A549 (cell line): Measurements from ENCODE around the gene DUSP11. TPM values are rescaled to one million over a fixed set of nuclear protein-coding genes. Genes with fewer than 3 reads are reported as not detected.

Experiments used
- ATAC-seq, 2 experiments: fragments of 200-7000 bp in 1 of 2; fragments of >200 bp in 1 of 2; cut with Nextera tagmentation in 1 of 2; cut with Tn5 transposase in 1 of 2; 3 replicates each; pipeline versions ENCODE4 v1.8.0 to v1.9.1; 2018 to 2020; ENCODE audit warnings: mild to moderate bottlenecking in 1 of 2, moderate library complexity in 1 of 2
- CTCF ChIA-PET: fragments of 300-600 bp; sonication (Branson Sonifier 250); formaldehyde crosslinking; extraction: SDS; loops from one replicate; lab custom pipeline; 2021; ENCODE audit warnings: antibody characterized with exemption, inconsistent platforms; lab: Yijun Ruan, JAX
- POLR2A ChIA-PET: fragments of 350-600 bp; formaldehyde crosslinking; extraction: SDS; loops from one replicate; lab custom pipeline; 2021; ENCODE audit warnings: antibody characterized with exemption, inconsistent platforms; lab: Yijun Ruan, JAX
- DNase-seq, 2 experiments: peaks; one replicate each; pipeline versions ENCODE4 v3.0.0 to v3.0.0-alpha.2; 2011 to 2016; ENCODE audit warnings: low read depth in 1 of 2, low spot score in 1 of 2
- FAIRE-seq: peaks from 2 replicates; lab custom pipeline; 2011; peaks lifted over from hg19 to GRCh38; lab: Jason Lieb, UNC
- H3K27ac ChIP-seq, 2 experiments: fragments of >200 bp; sonication (Bioruptor Twin); formaldehyde crosslinking; 3 replicates each; pipeline ENCODE4 v1.5.1; 2016 to 2017
- H3K4me1 ChIP-seq: fragments of >200 bp; sonication (Bioruptor Twin); formaldehyde crosslinking; 3 replicates; pipeline ENCODE4 v1.6.1; 2016
- H3K4me2 ChIP-seq: fragments of >200 bp; sonication (Bioruptor Twin); formaldehyde crosslinking; 3 replicates; pipeline ENCODE4 v1.6.1; 2016
- H3K4me3 ChIP-seq: fragments of >200 bp; sonication (Bioruptor Twin); formaldehyde crosslinking; 3 replicates; pipeline ENCODE4 v1.5.1; 2016
- H3K9me3 ChIP-seq: fragments of >200 bp; sonication (Bioruptor Twin); formaldehyde crosslinking; 3 replicates; pipeline ENCODE4 v1.6.1; 2016
- BHLHE40 ChIP-seq: IDR thresholded peaks from 2 replicates; pipeline ENCODE4 v1.6.1; 2012; ENCODE audit warnings: low read depth, low read length, inconsistent platforms
- EP300 ChIP-seq, 2 experiments: fragments of >200 bp; sonication (Bioruptor Twin); formaldehyde crosslinking; IDR thresholded peaks; 2 replicates in 1 of 2; 3 replicates in 1 of 2; pipeline ENCODE4 v1.6.1; 2016 to 2017
- FOSB ChIP-seq: fragments of 250-450 bp; sonication (Bioruptor Pico); IDR thresholded peaks from 2 replicates; pipeline ENCODE4 v1.5.0; 2020; ENCODE audit warnings: mild to moderate bottlenecking, moderate library complexity
- FOXS1 ChIP-seq: fragments of 250-450 bp; sonication (Bioruptor Pico); IDR thresholded peaks from 2 replicates; pipeline ENCODE4 v1.5.0; 2020; ENCODE audit warnings: mild to moderate bottlenecking, moderate library complexity
- GATA3 ChIP-seq: IDR thresholded peaks from 2 replicates; pipeline ENCODE4 v1.6.1; 2012; ENCODE audit warnings: borderline replicate concordance
- HOXA7 ChIP-seq: fragments of 250-450 bp; sonication (Bioruptor Pico); IDR thresholded peaks from 2 replicates; pipeline ENCODE4 v1.5.0; 2020; ENCODE audit warnings: mild to moderate bottlenecking, moderate library complexity
- HOXB5 ChIP-seq: fragments of 250-450 bp; sonication (Bioruptor Pico); IDR thresholded peaks from 2 replicates; pipeline ENCODE4 v1.5.0; 2020; ENCODE audit warnings: mild to moderate bottlenecking, moderate library complexity
- JUNB ChIP-seq: fragments of >200 bp; sonication (Bioruptor Twin); formaldehyde crosslinking; IDR thresholded peaks from 2 replicates; pipeline ENCODE4 v1.6.1; 2016
- KDM5A ChIP-seq: fragments of 200-600 bp; sonication (generic); IDR thresholded peaks from 2 replicates; pipeline ENCODE4 v1.6.1; 2016; ENCODE audit warnings: antibody characterized with exemption, mild to moderate bottlenecking
- MAFK ChIP-seq: fragments of 450-650 bp; IDR thresholded peaks from 2 replicates; pipeline ENCODE4 v1.6.1; 2014; ENCODE audit not compliant: partially characterized antibody
- MAX ChIP-seq: IDR thresholded peaks from 2 replicates; pipeline ENCODE4 v1.6.1; 2012
- NFE2L2 ChIP-seq: fragments of 150-350 bp; conservative IDR thresholded peaks from 2 replicates; pipeline ENCODE4 v1.6.1; 2014; ENCODE audit warnings: low read length
- NPAS2 ChIP-seq: fragments of 250-450 bp; sonication (Bioruptor Pico); IDR thresholded peaks from 2 replicates; pipeline ENCODE4 v1.8.0; 2022; ENCODE audit warnings: mild to moderate bottlenecking, moderate library complexity, borderline replicate concordance
- POLR2A ChIP-seq: IDR thresholded peaks from 2 replicates; pipeline ENCODE4 v1.6.1; 2012; ENCODE audit warnings: mild to moderate bottlenecking, low read length
- POLR2AphosphoS2 ChIP-seq: conservative IDR thresholded peaks from 2 replicates; pipeline ENCODE4 v1.6.1; 2012; ENCODE audit warnings: low read length, improper control_type of control experiment, inconsistent platforms
- RAD21 ChIP-seq, 2 experiments: fragments of >200 bp in 1 of 2; sonication (Bioruptor Twin) in 1 of 2; formaldehyde crosslinking in 1 of 2; IDR thresholded peaks in 1 of 2; conservative IDR thresholded peaks in 1 of 2; 2 replicates in 1 of 2; 3 replicates in 1 of 2; pipeline ENCODE4 v1.6.1; 2012 to 2018; ENCODE audit warnings: inconsistent platforms in 1 of 2
- RNF2 ChIP-seq: fragments of 200-600 bp; sonication (generic); IDR thresholded peaks from 2 replicates; pipeline ENCODE4 v1.6.1; 2016; ENCODE audit warnings: low read depth, mild to moderate bottlenecking, antibody characterized with exemption, moderate library complexity, borderline replicate concordance
- ZC3H11A ChIP-seq: fragments of 450-650 bp; IDR thresholded peaks from 2 replicates; pipeline ENCODE4 v1.6.1; 2014; ENCODE audit warnings: antibody characterized with exemption, mild to moderate bottlenecking
- ZFP36 ChIP-seq: fragments of 450-650 bp; IDR thresholded peaks from 2 replicates; pipeline ENCODE4 v1.6.1; 2014; ENCODE audit warnings: borderline replicate concordance; ENCODE audit not compliant: partially characterized antibody
- ZNF302 ChIP-seq: fragments of 250-450 bp; sonication (Bioruptor Pico); IDR thresholded peaks from 2 replicates; pipeline ENCODE4 v1.9.0; 2021; ENCODE audit warnings: inconsistent platforms, mild to moderate bottlenecking, moderate library complexity
- WGBS: methylation state at CpG from one replicate; pipeline ENCODE4 v1.1.6; 2017; ENCODE audit errors: missing lambda C conversion rate; 5-methylcytosine and 5-hydroxymethylcytosine counted together
- polyA plus RNA-seq, 4 experiments: library from polyadenylated mRNA; depleted of rRNA in 3 of 4; stranded (reverse); fragments of >200 nt; fragmentation: RNase III in 1 of 4; extraction: RNeasy Plus Mini Kit Qiagen cat#74134 plus additional on column Dnase treatment in 1 of 4; gene quantifications; 2 replicates in 3 of 4; 3 replicates in 1 of 4; pipeline ENCODE4 v1.2.3, GENCODE V29; 2011 to 2017
- TF ChIP-seq, protein P1 (sequence below): fragments of 450-650 bp; IDR thresholded peaks from 2 replicates; pipeline ENCODE4 v1.6.1; 2014; ENCODE audit warnings: antibody characterized with exemption
- TF ChIP-seq, protein P2 (sequence below): fragments of >200 bp; sonication (Bioruptor Twin); formaldehyde crosslinking; IDR thresholded peaks from 3 replicates; pipeline ENCODE4 v1.5.1; 2016
- TF ChIP-seq, protein P3 (sequence below): fragments of 250-450 bp; sonication (Bioruptor Pico); IDR thresholded peaks from 2 replicates; pipeline ENCODE4 v1.5.0; 2020; ENCODE audit warnings: low read depth, mild to moderate bottlenecking, moderate library complexity

DUSP11 gene
- polyA plus RNA-seq, 2 of the 4 experiments (the other 2 are of a cell fraction) = 26.2 to 54.8 TPM

GRCh38 chr2:73828389-73828817 is 48.5 kb upstream of the DUSP11 start:
- POLR2A ChIA-PET = interaction anchor here (0.6 to 2.7 kb wide), 14 partner anchors 9 to 832 kb away, joined by 3 to 20 read pairs (median 4); partner anchors contain the start of genes INO80B, MOB1A and TPRKB
- WGBS = 48% methylated on average over 4 of the region's 4 CpGs
- CTCF ChIA-PET = interaction anchor here (0.6 to 2.8 kb wide), 10 partner anchors 11 to 506 kb away, joined by 3 to 24 read pairs (median 4); no protein-coding TSS in a partner anchor
- peak overlapping the region; percentile 81 for H3K4me3 ChIP-seq
- no peaks in the 10 kb centered on the region for H3K9me3 ChIP-seq
- no peak for TF ChIP-seq NPAS2 (CRISPR knock-in tag)
- TF ChIP-seq, all 56 proteins: peak for 0
- H3K4me2 ChIP-seq = peak overlapping the region; percentile 64
- DNase-seq = no peak
- ATAC-seq = no peak
- peak overlapping the region; percentile 88 to 95 for H3K27ac ChIP-seq
- H3K4me1 ChIP-seq = peaks cover 23% of the 10 kb centered on the region; the same call in 2 of the 3 replicates
- FAIRE-seq = no peak

DNA sequence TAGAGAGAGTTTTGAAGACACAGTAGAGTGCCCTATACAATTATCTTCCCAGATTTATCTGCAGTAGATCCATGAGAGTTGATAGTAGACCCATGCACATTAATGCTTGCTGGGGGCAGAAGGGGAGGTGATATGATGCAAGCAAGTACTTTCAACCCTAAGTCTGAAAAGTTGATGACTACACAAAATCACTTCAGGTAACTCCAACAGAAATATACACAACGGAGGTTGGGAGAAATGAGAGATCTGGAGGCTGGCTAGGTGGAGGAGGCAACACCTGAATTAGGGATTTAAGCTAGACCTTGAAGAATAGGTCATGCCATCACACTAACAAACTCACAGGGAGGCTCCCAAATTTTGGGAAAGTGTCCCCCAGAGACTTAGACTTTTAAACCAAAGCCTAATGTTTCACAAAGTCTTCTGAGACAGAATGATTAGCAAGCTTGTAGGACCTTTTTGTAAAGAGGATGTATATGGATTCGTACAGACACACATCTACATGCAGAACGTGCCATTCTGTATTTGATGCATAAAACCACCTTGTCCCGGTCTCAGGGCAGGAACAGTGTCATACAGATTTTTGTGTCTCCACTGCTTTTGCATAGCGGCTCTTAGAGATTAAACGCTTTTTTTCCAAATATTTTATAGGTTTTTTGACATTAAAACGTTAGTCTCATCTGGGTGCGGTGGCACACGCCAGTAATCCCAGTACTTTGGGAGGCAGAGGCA is 47.9 kb upstream of the DUSP11 start:
- WGBS = 57% methylated on average over 9 of the region's 9 CpGs
- TF ChIP-seq JUNB = no peak
- TF ChIP-seq, protein P1, sequence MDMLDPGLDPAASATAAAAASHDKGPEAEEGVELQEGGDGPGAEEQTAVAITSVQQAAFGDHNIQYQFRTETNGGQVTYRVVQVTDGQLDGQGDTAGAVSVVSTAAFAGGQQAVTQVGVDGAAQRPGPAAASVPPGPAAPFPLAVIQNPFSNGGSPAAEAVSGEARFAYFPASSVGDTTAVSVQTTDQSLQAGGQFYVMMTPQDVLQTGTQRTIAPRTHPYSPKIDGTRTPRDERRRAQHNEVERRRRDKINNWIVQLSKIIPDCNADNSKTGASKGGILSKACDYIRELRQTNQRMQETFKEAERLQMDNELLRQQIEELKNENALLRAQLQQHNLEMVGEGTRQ = no peak
- TF ChIP-seq ZFP36 = no peak
- no peak for TF ChIP-seq NFE2L2
- no peak for TF ChIP-seq RAD21 (conservative IDR thresholded peaks at IDR 0.05 in 1 of 2, IDR thresholded peaks at IDR 0.05 in 1 of 2)
- TF ChIP-seq HOXA7 (CRISPR knock-in tag) = no peak
- no peak for TF ChIP-seq FOSB (CRISPR knock-in tag)
- TF ChIP-seq MAFK = peak; percentile 65
- Histone ChIP-seq H3K27ac (peak overlapping the region in 1 of 2 experiments; percentile 95; a peak in 4 of 6 replicates), H3K4me3 (peak overlapping the region; percentile 81), H3K9me3 (no peaks in the 10 kb centered on the region), H3K4me1 (peaks cover 22% of the 10 kb centered on the region; the same call in 2 of the 3 replicates), H3K4me2 (peak overlapping the region; percentile 64)
- POLR2A ChIA-PET = interaction anchor here (0.6 to 2.7 kb wide), 13 partner anchors 8 to 832 kb away, joined by 3 to 20 read pairs (median 4); partner anchors contain the start of genes INO80B, MOB1A and TPRKB
- ATAC-seq (no peak), DNase-seq (no peak), FAIRE-seq (no peak)
- CTCF ChIA-PET = interaction anchor here (0.6 to 2.8 kb wide), 13 partner anchors 10 to 507 kb away, joined by 3 to 24 read pairs (median 4); no protein-coding TSS in a partner anchor

GRCh38 chr2:73827018-73827417 is 47.1 kb upstream of the DUSP11 start:
- WGBS = 2% methylated on average over 2 of the region's 2 CpGs
- no peaks in the 10 kb centered on the region for H3K9me3 ChIP-seq
- TF ChIP-seq RNF2 = no peak
- no peak for TF ChIP-seq POLR2AphosphoS2
- TF ChIP-seq, protein P2, sequence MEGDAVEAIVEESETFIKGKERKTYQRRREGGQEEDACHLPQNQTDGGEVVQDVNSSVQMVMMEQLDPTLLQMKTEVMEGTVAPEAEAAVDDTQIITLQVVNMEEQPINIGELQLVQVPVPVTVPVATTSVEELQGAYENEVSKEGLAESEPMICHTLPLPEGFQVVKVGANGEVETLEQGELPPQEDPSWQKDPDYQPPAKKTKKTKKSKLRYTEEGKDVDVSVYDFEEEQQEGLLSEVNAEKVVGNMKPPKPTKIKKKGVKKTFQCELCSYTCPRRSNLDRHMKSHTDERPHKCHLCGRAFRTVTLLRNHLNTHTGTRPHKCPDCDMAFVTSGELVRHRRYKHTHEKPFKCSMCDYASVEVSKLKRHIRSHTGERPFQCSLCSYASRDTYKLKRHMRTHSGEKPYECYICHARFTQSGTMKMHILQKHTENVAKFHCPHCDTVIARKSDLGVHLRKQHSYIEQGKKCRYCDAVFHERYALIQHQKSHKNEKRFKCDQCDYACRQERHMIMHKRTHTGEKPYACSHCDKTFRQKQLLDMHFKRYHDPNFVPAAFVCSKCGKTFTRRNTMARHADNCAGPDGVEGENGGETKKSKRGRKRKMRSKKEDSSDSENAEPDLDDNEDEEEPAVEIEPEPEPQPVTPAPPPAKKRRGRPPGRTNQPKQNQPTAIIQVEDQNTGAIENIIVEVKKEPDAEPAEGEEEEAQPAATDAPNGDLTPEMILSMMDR = peak; percentile 29; the same call in 1 of the 3 replicates
- peak; percentile 15 to 34; a peak in 1 of 5 replicates for TF ChIP-seq RAD21 (conservative IDR thresholded peaks at IDR 0.05 in 1 of 2, IDR thresholded peaks at IDR 0.05 in 1 of 2)
- FAIRE-seq (no peak), ATAC-seq (peak in 1 of 2 experiments; percentile 44; a peak in 2 of 6 replicates), DNase-seq (peak; percentile 32 to 48)
- CTCF ChIA-PET = interaction anchor here (0.7 to 2.8 kb wide), 12 partner anchors 9 to 515 kb away, joined by 3 to 24 read pairs (median 4); no protein-coding TSS in a partner anchor
- POLR2A ChIA-PET = interaction anchor here (2.7 kb wide), 1 partner anchor 352 kb away, joined by 20 read pairs; the partner anchor contains the start of gene MOB1A
- H3K27ac ChIP-seq = no peak overlapping the region
- H3K4me2 ChIP-seq = no peak overlapping the region
- no peak overlapping the region for H3K4me3 ChIP-seq
- H3K4me1 ChIP-seq = peaks cover 18% of the 10 kb centered on the region; the same call in 2 of the 3 replicates

- ChIA-PET CTCF (interaction anchor here (0.6 to 5.4 kb wide), 13 partner anchors 8 to 567 kb away, joined by 3 to 85 read pairs (median 8); partner anchors contain the start of gene BOLA3), POLR2A (no interaction called here)
- WGBS = 36% methylated on average over 4 of the region's 4 CpGs
- peaks cover 11% of the 10 kb centered on the region; the same call in 2 of the 3 replicates for H3K4me1 ChIP-seq
- H3K4me3 ChIP-seq = no peak overlapping the region
- no peak for DNase-seq
- H3K27ac ChIP-seq = no peak overlapping the region
- H3K9me3 ChIP-seq = no peaks in the 10 kb centered on the region
- H3K4me2 ChIP-seq = no peak overlapping the region
- ATAC-seq = no peak
- FAIRE-seq = no peak
- TF ChIP-seq EP300 (IDR thresholded peaks at IDR 0.05) = no peak
- no peak for TF ChIP-seq ZNF302 (CRISPR knock-in tag)
- TF ChIP-seq FOXS1 (CRISPR knock-in tag) = no peak
- no peak for TF ChIP-seq GATA3
- TF ChIP-seq, protein P3, sequence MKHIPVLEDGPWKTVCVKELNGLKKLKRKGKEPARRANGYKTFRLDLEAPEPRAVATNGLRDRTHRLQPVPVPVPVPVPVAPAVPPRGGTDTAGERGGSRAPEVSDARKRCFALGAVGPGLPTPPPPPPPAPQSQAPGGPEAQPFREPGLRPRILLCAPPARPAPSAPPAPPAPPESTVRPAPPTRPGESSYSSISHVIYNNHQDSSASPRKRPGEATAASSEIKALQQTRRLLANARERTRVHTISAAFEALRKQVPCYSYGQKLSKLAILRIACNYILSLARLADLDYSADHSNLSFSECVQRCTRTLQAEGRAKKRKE (CRISPR knock-in tag) = no peak
- no peak for TF ChIP-seq KDM5A
- TF ChIP-seq BHLHE40 = no peak
- no peak for TF ChIP-seq POLR2A
- TF ChIP-seq ZC3H11A = no peak
- TF ChIP-seq HOXA7 (CRISPR knock-in tag) = no peak
- TF ChIP-seq NFE2L2 = no peak
- TF ChIP-seq HOXB5 = no peak
- no peak for TF ChIP-seq MAX
Observed at GRCh38 chr2:73825408-73825807, 45.5 kb upstream of the DUSP11 start.
